ENCODE measurements around the gene UGT1A9.
A peak's percentile ranks its signal among the peaks of the same experiment; 100 is the strongest.
"Not testable (repeated sequence)": the region's sequence is repeated elsewhere in the genome, so short reads cannot be mapped to it uniquely, and the experiment has no call there.

Gene UGT1A9

GRCh38 chr2:233671290-233672161, at the start of gene UGT1A9:
UGT1A9 (plus strand) TSS chr2:233671898; CDS start chr2:233671935, 37 bp downstream.
- DNase-seq (ENCODE audit: low spot score): no peak

- no peak for DNase-seq (ENCODE audit: low spot score)
Observed at GRCh38 chr2:233627331-233628025, 44.2 kb upstream of the UGT1A9 start.

GRCh38 chr2:233636306-233636705, 35.4 kb upstream of the UGT1A9 start, which contains the start of gene UGT1A10:
UGT1A10 (plus strand) TSS chr2:233636448; CDS start chr2:233636523, 75 bp downstream.
- not testable (repeated sequence) for DNase-seq (ENCODE audit: low spot score)

GRCh38 chr2:233638836-233639235, 32.9 kb upstream of the UGT1A9 start:
- DNase-seq (ENCODE audit: low spot score): no peak

- no peak for DNase-seq (ENCODE audit: low spot score)
Observed at GRCh38 chr2:233639860-233640259, 31.8 kb upstream of the UGT1A9 start.

GRCh38 chr2:233643128-233643527, 28.6 kb upstream of the UGT1A9 start:
- DNase-seq (ENCODE audit: low spot score): peak; percentile 1

GRCh38 chr2:233646033-233646432, 25.7 kb upstream of the UGT1A9 start:
- DNase-seq (ENCODE audit: low spot score): not testable (repeated sequence)

GRCh38 chr2:233650981-233651380, 20.7 kb upstream of the UGT1A9 start:
- no peak for DNase-seq (ENCODE audit: low spot score)

GRCh38 chr2:233651430-233651829, 20.3 kb upstream of the UGT1A9 start:
- no peak for DNase-seq (ENCODE audit: low spot score)

- no peak for DNase-seq (ENCODE audit: low spot score)
Observed at GRCh38 chr2:233654501-233654900, 17.2 kb upstream of the UGT1A9 start.

- DNase-seq (ENCODE audit: low spot score): no peak
Observed at GRCh38 chr2:233655043-233655442, 16.7 kb upstream of the UGT1A9 start.

- not testable (repeated sequence) for DNase-seq (ENCODE audit: low spot score)
Observed at GRCh38 chr2:233655943-233656342, 15.8 kb upstream of the UGT1A9 start.

- DNase-seq (ENCODE audit: low spot score): no peak
Observed at GRCh38 chr2:233656443-233656842, 15.3 kb upstream of the UGT1A9 start.

GRCh38 chr2:233658610-233659009, 13.1 kb upstream of the UGT1A9 start:
- no peak for DNase-seq (ENCODE audit: low spot score)

- no peak for DNase-seq (ENCODE audit: low spot score)
Observed at GRCh38 chr2:233663911-233664310, 7.8 kb upstream of the UGT1A9 start.

- no peak for DNase-seq (ENCODE audit: low spot score)
Observed at GRCh38 chr2:233668605-233669260, 3.0 kb upstream of the UGT1A9 start.

GRCh38 chr2:233672886-233673285, 1.2 kb downstream of the UGT1A9 start:
- no peak for DNase-seq (ENCODE audit: low spot score)

- no peak for DNase-seq (ENCODE audit: low spot score)
Observed at GRCh38 chr2:233673896-233674295, 2.2 kb downstream of the UGT1A9 start.

- DNase-seq (ENCODE audit: low spot score): no peak
Observed at GRCh38 chr2:233674314-233674713, 2.6 kb downstream of the UGT1A9 start.

GRCh38 chr2:233674995-233675394, 3.3 kb downstream of the UGT1A9 start:
- DNase-seq (ENCODE audit: low spot score): peak; percentile 3

GRCh38 chr2:233676046-233676445, 4.3 kb downstream of the UGT1A9 start:
- DNase-seq (ENCODE audit: low spot score): no peak

GRCh38 chr2:233679196-233679595, 7.5 kb downstream of the UGT1A9 start:
- DNase-seq (ENCODE audit: low spot score): no peak

All from SW480 (cell line).